SK-N-SH (cell line): ENCODE data around the gene ERO1A. TPM values are rescaled to one million over a fixed set of nuclear protein-coding genes. Genes with fewer than 3 reads are reported as not detected.

ENCODE experiments used
- CTCF ChIA-PET: fragments of 300-600, 350-600 bp; formaldehyde crosslinking; extraction: SDS; loops from one replicate; lab custom pipeline; 2021; lab: Yijun Ruan, JAX
- POLR2A ChIA-PET: fragments of 350-600 bp; sonication (Branson Sonifier 250); formaldehyde crosslinking; extraction: SDS; loops from one replicate; lab custom pipeline; 2020; ENCODE audit warnings: antibody characterized with exemption, inconsistent platforms; lab: Yijun Ruan, JAX
- DNase-seq: peaks from one replicate; pipeline ENCODE4 v3.0.0; 2012
- H2AFZ ChIP-seq: fragments of 200-600 bp; sonication (generic); 2 replicates; pipeline ENCODE4 v1.8.1; 2016; ENCODE audit warnings: antibody characterized with exemption, mild to moderate bottlenecking, low read depth
- H3F3A ChIP-seq: fragments of 200-600 bp; sonication (generic); replicated peaks from 2 replicates; pipeline ENCODE3; 2016; ENCODE audit warnings: antibody characterized with exemption, mild to moderate bottlenecking; ENCODE audit not compliant: insufficient read depth
- H3K27ac ChIP-seq, 2 experiments: fragments of 200-500 bp in 1 of 2; fragments of 200-600 bp in 1 of 2; sonication (Bioruptor generic) in 1 of 2; sonication (generic), shearing (Covaris generic) in 1 of 2; 2 replicates each; pipeline versions ENCODE4 v1.5.1 to v1.6.1; 2014 to 2016; ENCODE audit warnings: low read depth in 2 of 2, inconsistent platforms in 1 of 2, low read length in 1 of 2, mild to moderate bottlenecking in 1 of 2, mixed read lengths in 1 of 2
- H3K27me3 ChIP-seq: fragments of 200-600 bp; sonication (generic), shearing (Covaris generic); 2 replicates; pipeline ENCODE4 v1.6.1; 2016; ENCODE audit warnings: mixed run types; ENCODE audit not compliant: insufficient read depth
- H3K36me3 ChIP-seq, 2 experiments: fragments of 200-500 bp in 1 of 2; fragments of 200-600 bp in 1 of 2; sonication (Bioruptor generic) in 1 of 2; sonication (generic) in 1 of 2; replicated peaks in 1 of 2; 2 replicates each; pipeline versions ENCODE3 to v1.5.1; 2014 to 2016; ENCODE audit warnings: low read length in 1 of 2, mild to moderate bottlenecking in 1 of 2; ENCODE audit not compliant: insufficient read depth in 2 of 2, control insufficient read depth in 1 of 2
- H3K4me1 ChIP-seq, 2 experiments: fragments of 200-500 bp in 1 of 2; fragments of 200-600 bp in 1 of 2; sonication (Bioruptor generic) in 1 of 2; sonication (generic), shearing (Covaris generic) in 1 of 2; 2 replicates each; pipeline versions ENCODE4 v1.5.1 to v1.6.1; 2014 to 2016; ENCODE audit warnings: low read depth in 1 of 2, low read length in 1 of 2, mixed run types in 1 of 2; ENCODE audit not compliant: insufficient read depth in 2 of 2, control insufficient read depth in 1 of 2
- H3K4me2 ChIP-seq: fragments of 200-600 bp; sonication (generic), shearing (Covaris generic); 2 replicates; pipeline ENCODE4 v1.6.1; 2017; ENCODE audit warnings: mixed run types
- H3K4me3 ChIP-seq, 2 experiments: fragments of 200-500 bp in 1 of 2; fragments of 200-600 bp in 1 of 2; sonication (Bioruptor generic) in 1 of 2; sonication (generic), shearing (Covaris generic) in 1 of 2; 2 replicates each; pipeline versions ENCODE4 v1.5.1 to v1.8.1; 2014 to 2016; ENCODE audit warnings: low read depth in 2 of 2, inconsistent platforms in 1 of 2, low read length in 1 of 2, mild to moderate bottlenecking in 1 of 2, mixed read lengths in 1 of 2, moderate library complexity in 1 of 2
- H3K79me2 ChIP-seq: fragments of 200-600 bp; sonication (generic); 2 replicates; pipeline ENCODE4 v1.8.1; 2017; ENCODE audit warnings: mild to moderate bottlenecking; ENCODE audit not compliant: insufficient read depth
- H3K9ac ChIP-seq: fragments of 200-600 bp; sonication (generic); 2 replicates; pipeline ENCODE4 v1.6.1; 2017; ENCODE audit warnings: mixed run types
- H3K9me2 ChIP-seq: fragments of 200-600 bp; sonication (generic); 2 replicates; pipeline ENCODE4 v1.6.1; 2017; ENCODE audit warnings: mixed run types
- H3K9me3 ChIP-seq: fragments of 200-600 bp; sonication (generic); 2 replicates; pipeline ENCODE4 v1.6.1; 2017; ENCODE audit warnings: mixed run types, mild to moderate bottlenecking, moderate library complexity
- H4K20me1 ChIP-seq: fragments of 200-600 bp; sonication (generic); 2 replicates; pipeline ENCODE4 v1.6.1; 2017; ENCODE audit warnings: mild to moderate bottlenecking, mixed run types; ENCODE audit not compliant: insufficient read depth
- CHD2 ChIP-seq: fragments of 150-350 bp; IDR thresholded peaks from 2 replicates; pipeline ENCODE4 v1.6.1; 2018; ENCODE audit warnings: low read length; ENCODE audit not compliant: partially characterized antibody
- CTCF ChIP-seq: fragments of 200-600 bp; sonication (generic); IDR thresholded peaks from 2 replicates; pipeline ENCODE4 v1.6.1; 2017; ENCODE audit warnings: antibody characterized with exemption, mild to moderate bottlenecking, moderate library complexity
- GABPA ChIP-seq: IDR thresholded peaks from 2 replicates; pipeline ENCODE4 v1.4.0; 2012; ENCODE audit warnings: low read depth, mild to moderate bottlenecking
- JUND ChIP-seq: IDR thresholded peaks from 2 replicates; pipeline ENCODE4 v1.4.0; 2012
- MEF2A ChIP-seq: IDR thresholded peaks from 2 replicates; pipeline ENCODE4 v1.4.0; 2012; ENCODE audit warnings: low read depth, borderline replicate concordance
- MXI1 ChIP-seq: IDR thresholded peaks from 2 replicates; pipeline ENCODE4 v1.6.1; 2012; ENCODE audit warnings: mild to moderate bottlenecking, low read depth, low read length, improper control_type of control experiment
- PBX3 ChIP-seq: IDR thresholded peaks from 2 replicates; pipeline ENCODE4; 2012
- RCOR1 ChIP-seq: fragments of 150-350 bp; IDR thresholded peaks from 2 replicates; pipeline ENCODE4 v1.6.1; 2017; ENCODE audit warnings: antibody characterized with exemption, low read length
- REST ChIP-seq: IDR thresholded peaks from 2 replicates; pipeline ENCODE4 v1.6.1; 2012; ENCODE audit warnings: mild to moderate bottlenecking, low read depth, low read length, moderate library complexity
- RXRA ChIP-seq: IDR thresholded peaks from 2 replicates; pipeline ENCODE4 v1.4.0; 2012; ENCODE audit warnings: low read depth, mild to moderate bottlenecking, borderline replicate concordance
- SMC3 ChIP-seq: IDR thresholded peaks from 2 replicates; pipeline ENCODE4 v1.6.1; 2012; ENCODE audit warnings: low read depth, low read length, improper control_type of control experiment
- ZBTB33 ChIP-seq: IDR thresholded peaks from 2 replicates; pipeline ENCODE4 v1.4.0; 2012; ENCODE audit warnings: low read depth, borderline replicate concordance
- WGBS: methylation state at CpG from one replicate; pipeline ENCODE4 v1.1.6; 2017; ENCODE audit warnings: low lambda C conversion rate; 5-methylcytosine and 5-hydroxymethylcytosine counted together
- polyA plus RNA-seq, 3 experiments: library from polyadenylated mRNA; depleted of rRNA; stranded (reverse); fragments of >200 nt; gene quantifications; 2 replicates each; pipeline ENCODE4 v1.2.3, GENCODE V29; 2012

Gene ERO1A
- polyA plus RNA-seq, 1 of the 3 experiments (the other 2 are of a cell fraction): 19.3 TPM

GRCh38 chr14:52693036-52693435, 2.3 kb downstream of the ERO1A start:
- Histone ChIP-seq H2AFZ (no peak overlapping the region), H4K20me1 (peaks cover 32% of the 10 kb centered on the region), H3K9ac (no peak overlapping the region), H3K27ac (no peak overlapping the region), H3K4me3 (peak overlapping the region in 1 of 2 experiments; percentile 76; a peak in 1 of 4 replicates), H3K79me2 (peaks cover 71% of the 10 kb centered on the region), H3K9me2 (no peaks in the 10 kb centered on the region), H3K27me3 (no peaks in the 10 kb centered on the region), H3K4me1 (peaks cover 10 to 12% of the 10 kb centered on the region in 2 experiments; a peak in 3 of 4 replicates), H3K9me3 (no peaks in the 10 kb centered on the region), H3K36me3 (no peaks in the 10 kb centered on the region), H3K4me2 (peak overlapping the region; percentile 77), H3F3A (peaks cover 15% of the 10 kb centered on the region)
- ChIA-PET CTCF (no interaction called here), POLR2A (interaction anchor here (1.0 kb wide), 1 partner anchor 140 kb away, joined by 3 read pairs; the partner anchor contains the start of genes GPR137C and TXNDC16)
- TF ChIP-seq GABPA (no peak), CTCF (no peak), RXRA (no peak), REST (no peak), CHD2 (no peak), RCOR1 (no peak), MEF2A (no peak), JUND (no peak), MXI1 (no peak), ZBTB33 (no peak), PBX3 (no peak), SMC3 (no peak)
- no peak for DNase-seq
- 68% methylated on average over 3 of the region's 3 CpGs for WGBS
